Retinal pigment epithelial cell (primary cell): ENCODE results near the gene RREB1.

Experiments used
- DNase-seq: peaks from one replicate; pipeline ENCODE4 v3.0.0-alpha.2; 2010; ENCODE audit warnings: low read depth
- H3K4me3 ChIP-seq: 2 replicates; pipeline ENCODE4 v1.5.1; 2011; ENCODE audit warnings: mild to moderate bottlenecking, low read length, control low read depth, moderate library complexity
- TF ChIP-seq, protein P1 (sequence below): conservative IDR thresholded peaks from 2 replicates; pipeline ENCODE4 v1.5.1; 2011; ENCODE audit warnings: low read depth, low read length, control low read depth, inconsistent platforms

RREB1 gene

DNA sequence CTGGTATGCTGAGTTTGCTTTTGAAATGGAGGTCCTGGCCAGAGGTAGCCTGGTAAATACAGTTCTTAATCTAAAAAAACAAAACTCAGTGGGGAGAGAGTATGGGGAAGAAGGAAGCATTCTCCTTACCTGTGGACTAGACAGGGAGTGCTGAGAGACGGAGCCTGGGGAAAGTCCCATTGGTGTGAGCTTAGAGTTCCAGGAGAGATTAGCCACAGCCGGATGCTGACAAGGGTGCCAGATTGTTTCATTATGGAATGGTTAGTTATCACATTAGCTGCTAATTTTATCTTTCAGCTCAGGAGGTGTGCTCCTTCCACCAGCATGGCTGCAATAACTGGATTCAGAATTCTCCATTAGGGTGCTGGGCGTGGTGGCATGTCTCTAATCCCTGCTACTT is 75.9 kb downstream of the RREB1 start:
- TF ChIP-seq, protein P1, sequence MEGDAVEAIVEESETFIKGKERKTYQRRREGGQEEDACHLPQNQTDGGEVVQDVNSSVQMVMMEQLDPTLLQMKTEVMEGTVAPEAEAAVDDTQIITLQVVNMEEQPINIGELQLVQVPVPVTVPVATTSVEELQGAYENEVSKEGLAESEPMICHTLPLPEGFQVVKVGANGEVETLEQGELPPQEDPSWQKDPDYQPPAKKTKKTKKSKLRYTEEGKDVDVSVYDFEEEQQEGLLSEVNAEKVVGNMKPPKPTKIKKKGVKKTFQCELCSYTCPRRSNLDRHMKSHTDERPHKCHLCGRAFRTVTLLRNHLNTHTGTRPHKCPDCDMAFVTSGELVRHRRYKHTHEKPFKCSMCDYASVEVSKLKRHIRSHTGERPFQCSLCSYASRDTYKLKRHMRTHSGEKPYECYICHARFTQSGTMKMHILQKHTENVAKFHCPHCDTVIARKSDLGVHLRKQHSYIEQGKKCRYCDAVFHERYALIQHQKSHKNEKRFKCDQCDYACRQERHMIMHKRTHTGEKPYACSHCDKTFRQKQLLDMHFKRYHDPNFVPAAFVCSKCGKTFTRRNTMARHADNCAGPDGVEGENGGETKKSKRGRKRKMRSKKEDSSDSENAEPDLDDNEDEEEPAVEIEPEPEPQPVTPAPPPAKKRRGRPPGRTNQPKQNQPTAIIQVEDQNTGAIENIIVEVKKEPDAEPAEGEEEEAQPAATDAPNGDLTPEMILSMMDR: no peak
- no peak overlapping the region for H3K4me3 ChIP-seq
- no peak for DNase-seq

DNA sequence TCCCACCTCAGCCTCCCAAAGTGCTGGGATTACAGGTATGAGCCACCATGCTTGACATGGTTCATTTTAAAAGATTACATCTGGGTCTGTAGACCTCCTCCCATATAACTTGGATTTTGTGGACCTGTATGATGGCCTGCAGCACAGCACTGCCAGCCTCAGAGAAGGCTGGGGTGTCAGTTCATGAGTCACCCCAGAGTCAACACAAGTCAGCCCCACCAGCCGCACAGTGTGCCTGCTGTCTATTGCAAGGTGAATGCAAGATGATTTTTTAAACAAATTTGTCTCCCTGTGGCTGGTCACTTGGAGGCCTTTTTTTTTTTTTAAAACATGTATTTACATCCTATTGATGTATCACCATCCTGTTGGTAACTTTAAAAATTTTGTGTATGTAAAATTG is 76.7 kb downstream of the RREB1 start:
- TF ChIP-seq, protein P1: no peak
- DNase-seq: no peak
- H3K4me3 ChIP-seq: no peak overlapping the region

DNA sequence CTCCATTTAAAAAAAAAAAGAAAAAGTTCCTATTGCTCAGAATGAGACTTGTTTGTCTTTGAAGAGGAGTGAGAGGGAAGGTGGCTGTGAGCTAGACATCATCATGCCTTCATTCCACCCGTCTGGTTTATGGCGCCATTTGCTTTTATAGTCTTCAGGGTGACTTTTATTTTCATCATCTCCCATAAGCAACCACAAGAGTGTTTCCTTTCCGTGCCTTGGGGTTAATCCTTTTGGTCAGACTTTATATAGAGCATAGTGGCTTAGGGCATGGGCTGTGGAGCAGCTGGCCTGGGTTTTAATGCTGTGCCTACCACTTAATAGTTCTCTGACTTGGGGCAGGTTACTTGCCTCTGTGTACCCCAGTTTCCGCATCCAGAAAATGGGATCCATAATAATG is 77.8 kb downstream of the RREB1 start:
- H3K4me3 ChIP-seq: no peak overlapping the region
- TF ChIP-seq, protein P1: no peak
- no peak for DNase-seq

DNA sequence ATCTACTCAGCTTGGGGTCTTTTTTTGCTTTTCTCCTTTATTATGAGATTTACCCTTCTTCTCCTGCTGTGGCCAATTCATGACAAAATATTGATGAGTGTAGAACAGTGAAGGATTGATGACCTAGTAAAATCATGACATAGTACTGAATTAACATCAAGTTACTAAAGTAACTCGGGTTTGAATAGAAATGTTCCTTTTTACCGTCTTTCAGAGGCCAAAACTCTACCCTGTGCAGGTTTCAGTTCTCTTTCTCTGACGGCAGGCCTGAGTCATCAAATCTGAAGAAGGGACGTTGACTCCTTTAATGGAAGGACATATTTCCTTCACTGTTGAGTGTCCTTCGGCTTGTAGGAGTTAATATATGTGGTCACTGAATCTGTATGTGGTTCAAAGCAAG is 80.7 kb downstream of the RREB1 start:
- TF ChIP-seq, protein P1: no peak
- H3K4me3 ChIP-seq: no peak overlapping the region
- no peak for DNase-seq

DNA sequence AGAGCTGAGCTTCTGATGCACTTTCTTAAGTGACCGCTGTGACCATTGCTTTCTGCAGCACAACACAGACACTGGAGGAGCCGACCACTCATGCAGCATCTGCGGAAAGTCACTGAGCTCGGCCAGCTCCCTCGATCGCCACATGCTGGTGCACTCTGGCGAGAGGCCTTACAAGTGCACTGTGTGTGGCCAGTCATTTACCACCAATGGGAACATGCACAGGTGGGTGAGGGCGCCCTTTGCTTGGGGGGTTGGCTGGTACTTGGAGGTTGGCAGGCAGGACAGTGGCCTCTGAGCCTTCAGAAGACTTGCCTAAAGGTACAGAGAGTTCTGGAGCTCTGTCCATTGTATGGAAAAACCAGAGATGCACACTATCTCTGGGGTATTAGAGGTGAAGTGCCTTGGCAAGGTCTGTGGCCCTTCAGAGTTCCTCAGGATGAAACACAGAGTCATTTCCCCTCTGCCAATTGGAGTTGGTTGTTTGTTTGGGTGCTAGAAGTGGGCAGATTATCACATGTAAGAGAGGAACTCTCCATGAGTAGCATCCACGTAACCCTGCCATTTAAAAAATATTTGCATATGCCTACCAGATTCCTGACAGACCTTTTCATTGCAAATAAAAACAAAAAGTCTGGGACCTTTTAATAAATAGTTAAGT is 81.5 kb downstream of the RREB1 start:
- H3K4me3 ChIP-seq: no peak overlapping the region
- no peak for DNase-seq
- TF ChIP-seq, protein P1: no peak

DNA sequence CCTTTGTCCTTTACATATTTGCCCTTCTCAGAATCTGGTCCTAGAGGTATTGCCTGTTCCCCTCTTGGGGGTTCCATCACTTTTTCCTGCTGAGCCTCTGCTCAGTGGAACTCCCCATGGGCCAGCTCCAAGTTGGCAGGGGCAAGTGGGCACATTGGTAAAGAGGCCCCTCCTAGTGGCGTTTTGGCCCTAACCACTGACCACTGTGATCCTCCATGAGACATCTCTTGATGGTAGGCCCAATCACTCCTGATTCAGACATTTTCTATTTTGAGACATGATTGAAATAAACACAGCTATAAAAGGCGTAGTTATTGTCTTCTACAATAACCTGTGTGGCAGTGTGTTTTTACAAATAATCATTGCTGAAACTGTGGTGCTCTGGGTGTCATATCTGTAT is 83.0 kb downstream of the RREB1 start:
- no peak for DNase-seq
- TF ChIP-seq, protein P1: no peak
- H3K4me3 ChIP-seq: no peak overlapping the region

DNA sequence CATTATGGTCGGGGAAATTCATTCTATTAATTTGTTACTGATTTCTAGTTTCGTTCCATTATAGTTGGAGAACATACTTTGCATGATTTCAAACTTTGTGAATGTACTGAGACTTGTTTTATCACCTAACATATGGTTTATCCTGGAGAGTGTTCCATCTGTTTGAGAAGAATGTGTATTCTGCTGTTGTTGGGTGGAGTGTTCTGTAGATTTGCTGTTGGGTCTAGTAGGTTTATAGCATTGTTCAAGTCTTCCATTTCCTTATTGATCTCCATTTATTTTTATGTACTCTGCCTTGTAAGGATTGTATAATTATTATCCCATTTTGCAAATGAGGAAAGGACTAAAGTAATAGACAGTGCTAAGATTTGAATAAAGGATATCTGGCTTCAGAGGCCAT is 85.4 kb downstream of the RREB1 start:
- DNase-seq: no peak
- H3K4me3 ChIP-seq: no peak overlapping the region
- TF ChIP-seq, protein P1: no peak
